KG1 (cell line): ENCODE data around the gene UST.
"Not testable (repeated sequence)": the region's sequence is repeated elsewhere in the genome, so short reads cannot be mapped to it uniquely, and the experiment has no call there.

ENCODE experiments used
- DNase-seq: peaks from one replicate; lab custom pipeline; 2025; lab: John Stamatoyannopoulos, UW

The UST gene

DNA sequence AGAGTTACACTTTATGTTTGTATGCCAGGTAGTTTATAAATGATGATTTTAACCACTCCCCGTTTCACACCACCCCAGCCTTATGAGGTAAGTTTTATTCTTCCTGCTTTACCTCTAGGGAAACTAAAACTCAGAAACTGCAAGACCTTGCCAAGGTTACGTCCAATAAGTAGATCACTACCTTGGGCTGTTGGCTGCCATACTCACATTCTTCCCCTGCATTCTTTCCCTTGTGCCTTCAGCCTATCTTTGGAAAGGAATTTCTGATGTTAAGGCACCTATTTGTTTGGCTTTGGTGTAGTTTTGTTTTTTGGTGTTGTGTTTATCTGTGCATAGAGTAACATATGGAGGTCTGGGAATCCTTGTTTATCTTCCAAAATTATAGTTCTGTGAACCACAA lies 122.1 kb downstream of the UST start:
- no peak for DNase-seq

DNA sequence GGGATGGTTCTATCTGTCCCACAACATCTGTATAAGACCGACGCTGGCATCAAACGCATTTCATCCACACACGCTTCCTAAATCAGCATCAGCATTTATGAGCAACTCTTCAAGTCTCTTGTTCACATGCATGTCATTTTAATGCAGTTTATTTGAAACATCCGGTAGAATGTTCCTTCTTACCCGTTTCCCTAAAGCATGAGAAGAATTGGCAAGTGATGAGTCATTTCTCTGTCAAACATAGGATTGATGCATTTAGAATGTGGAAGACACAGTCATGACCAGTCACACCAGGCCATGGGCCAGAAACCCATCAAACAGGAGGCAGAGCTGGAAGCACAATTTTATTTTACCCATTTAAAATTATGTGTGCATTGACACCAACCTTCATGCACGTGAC lies 122.8 kb downstream of the UST start:
- DNase-seq: no peak

DNA sequence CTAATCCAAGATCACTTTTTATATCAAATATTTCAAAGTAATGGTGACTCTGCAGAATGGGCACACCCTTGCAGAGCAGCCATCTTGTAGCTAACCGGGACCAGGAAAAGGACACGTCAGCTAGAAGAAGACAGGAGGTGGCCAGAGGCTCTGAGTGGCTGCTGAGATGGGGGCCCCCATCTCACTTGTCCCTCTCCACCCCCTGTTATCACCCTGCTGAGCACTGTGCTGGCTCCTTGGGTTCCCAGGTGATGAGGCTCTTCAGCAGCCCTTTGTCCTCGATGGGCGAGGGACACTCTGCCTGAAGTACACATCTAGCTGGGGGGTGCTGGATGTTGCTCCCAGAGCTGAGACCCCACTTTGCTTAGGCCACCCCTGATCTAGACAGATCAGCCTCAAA lies 126.3 kb downstream of the UST start:
- DNase-seq: no peak

DNA sequence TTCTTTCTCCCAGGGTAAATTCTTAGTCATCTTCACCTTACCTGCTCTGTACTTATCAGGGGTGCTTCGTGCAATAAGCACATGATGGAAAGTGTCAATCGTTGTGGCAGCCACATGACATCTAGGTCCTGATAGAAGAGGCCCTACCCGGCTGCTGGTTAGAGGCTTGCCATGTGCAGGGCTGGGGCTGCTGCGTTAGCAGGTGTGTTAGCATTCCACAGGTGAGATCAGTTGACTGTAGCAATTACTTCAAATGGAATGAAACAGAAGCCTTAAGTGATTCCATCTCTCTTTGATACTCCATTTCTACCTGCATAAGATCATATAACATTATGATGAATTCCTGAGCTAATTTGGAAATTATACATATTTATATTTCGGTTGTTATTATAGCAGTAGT lies 127.0 kb downstream of the UST start:
- DNase-seq: no peak

DNA sequence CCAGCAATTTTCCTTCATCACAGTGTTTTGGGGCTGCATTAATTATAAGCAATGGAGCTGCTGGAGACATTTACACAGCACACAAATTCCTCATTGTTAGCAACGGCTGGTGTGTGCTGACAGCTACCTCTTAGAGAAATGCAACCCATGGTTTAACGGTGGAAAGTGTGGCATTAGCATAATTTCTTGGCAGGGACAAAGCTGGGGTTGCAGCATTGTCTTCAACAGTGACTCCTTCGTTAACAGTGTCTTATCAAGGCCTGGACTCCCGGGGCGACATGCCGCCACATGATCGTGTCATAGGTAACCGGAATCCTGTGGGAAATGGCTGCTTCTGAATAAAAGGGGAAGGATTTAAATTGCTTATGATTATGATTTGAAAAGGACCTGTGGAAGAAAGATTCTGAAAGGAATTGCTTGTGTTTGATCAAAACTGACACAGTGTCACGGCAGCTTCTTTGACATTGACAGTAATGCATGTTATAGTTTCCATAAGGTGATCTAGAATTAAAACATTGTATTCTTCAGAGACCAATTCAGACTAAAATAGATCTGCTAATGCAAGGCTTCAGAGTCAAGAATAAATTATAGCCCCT lies 128.0 kb downstream of the UST start:
- DNase-seq: no peak

DNA sequence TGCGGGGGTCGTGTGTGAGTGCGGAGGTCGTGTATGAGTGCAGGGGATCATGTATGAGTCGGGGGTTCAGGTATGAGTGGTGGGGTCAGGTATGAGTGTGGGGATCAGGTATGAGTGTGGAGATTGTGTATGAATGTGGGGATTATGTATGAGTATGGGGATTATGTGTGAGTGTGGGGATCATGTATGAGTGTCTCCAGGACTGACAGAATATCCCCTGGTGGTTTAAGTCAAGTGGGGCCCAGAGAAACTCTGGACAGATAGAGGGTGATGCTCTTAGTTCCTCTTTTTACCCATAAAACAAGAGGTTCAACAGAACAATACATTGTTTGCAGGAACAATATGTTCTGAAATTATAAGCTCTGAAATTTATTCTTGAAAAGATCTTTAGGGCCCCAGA lies 131.9 kb downstream of the UST start:
- DNase-seq: no peak

DNA sequence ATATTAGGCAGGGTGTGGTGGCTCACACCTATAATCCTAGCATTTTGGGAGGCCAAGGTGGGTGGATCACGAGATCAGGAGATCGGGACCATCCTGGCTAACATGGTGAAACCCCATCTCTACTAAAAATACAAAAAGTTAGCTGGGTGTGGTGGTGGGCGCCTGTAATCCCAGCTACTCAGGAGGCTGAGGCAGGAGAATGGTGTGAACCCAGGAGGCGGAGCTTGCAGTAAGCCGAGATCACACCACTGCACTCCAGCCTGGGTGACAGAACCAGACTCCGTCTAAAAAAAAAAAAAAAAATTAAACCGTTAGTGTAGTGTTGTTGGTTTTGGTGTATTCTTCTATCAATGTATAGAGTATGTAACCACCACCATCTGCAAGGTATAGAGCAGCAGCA lies 133.9 kb downstream of the UST start:
- DNase-seq: not testable (repeated sequence)

DNA sequence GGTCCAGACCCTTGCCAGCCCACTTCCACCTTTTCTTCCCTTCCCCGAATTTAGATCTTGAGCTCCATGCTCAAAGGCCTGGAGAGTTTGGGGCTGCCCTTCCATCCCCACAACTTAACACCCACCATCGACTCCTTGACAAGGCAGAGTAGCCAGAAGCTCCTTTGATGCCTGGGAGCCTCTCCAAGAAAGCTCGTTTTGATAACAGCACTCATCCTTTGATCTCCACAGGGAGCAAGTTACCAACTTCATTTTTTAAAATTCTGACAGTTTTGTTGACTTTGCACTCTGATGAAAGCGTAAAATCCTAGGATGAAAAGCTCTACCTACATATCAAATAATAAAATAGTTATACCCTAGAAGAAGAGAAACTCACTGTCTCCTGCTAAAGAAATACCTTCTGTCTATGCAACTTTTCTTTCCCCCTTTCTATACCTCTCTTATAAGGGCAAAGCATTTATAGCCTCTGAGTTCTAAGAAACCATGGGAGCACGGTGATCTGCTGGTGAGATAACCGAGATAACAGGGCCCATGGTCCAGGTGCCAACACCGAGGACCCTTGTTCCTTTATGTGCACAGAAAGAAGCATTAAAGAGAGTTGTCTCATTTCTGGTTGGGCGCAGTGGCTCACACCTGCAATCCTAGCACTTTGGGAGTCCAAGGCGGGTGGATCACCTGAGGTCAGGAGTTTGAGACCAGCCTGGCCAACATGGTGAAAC lies 134.9 kb downstream of the UST start:
- DNase-seq: no peak

DNA sequence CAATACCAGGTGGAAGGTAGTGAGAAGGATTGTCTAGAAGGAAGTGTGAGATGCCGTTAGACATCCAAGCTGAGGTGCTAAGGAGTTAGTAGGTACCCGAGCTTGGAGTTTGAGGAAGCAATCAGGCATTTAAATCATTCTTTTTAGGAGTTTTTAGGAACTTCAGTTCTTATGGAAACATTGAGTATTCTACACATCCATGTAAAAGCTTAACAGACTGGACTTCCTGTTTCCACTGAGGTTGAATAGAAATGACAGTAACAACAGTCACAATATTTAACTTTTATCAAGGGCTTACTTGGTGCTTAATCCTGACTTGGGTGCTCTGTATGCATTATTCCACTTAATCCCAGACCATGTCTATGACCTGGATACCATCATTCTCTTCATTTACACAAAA lies 136.4 kb downstream of the UST start:
- no peak for DNase-seq

DNA sequence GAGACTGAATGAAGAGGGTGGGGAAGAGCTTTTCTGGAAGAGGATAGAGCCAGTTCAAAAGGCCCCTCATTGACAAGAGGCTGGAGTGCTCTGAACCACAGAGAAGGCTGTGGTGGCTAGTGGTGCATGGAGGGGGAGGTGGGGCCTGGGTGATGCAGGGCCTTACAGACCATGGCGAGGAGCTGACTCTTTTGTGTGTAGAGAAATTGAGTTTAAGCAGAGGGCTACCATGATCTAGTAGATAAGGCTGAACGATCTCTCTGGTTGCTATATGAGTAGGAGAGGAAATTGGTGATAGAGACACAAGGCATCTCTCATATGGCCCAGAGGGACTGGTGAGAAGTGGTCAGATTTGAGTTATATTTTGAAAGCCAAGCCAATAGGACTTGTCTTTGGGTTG lies 137.6 kb downstream of the UST start:
- DNase-seq: no peak

DNA sequence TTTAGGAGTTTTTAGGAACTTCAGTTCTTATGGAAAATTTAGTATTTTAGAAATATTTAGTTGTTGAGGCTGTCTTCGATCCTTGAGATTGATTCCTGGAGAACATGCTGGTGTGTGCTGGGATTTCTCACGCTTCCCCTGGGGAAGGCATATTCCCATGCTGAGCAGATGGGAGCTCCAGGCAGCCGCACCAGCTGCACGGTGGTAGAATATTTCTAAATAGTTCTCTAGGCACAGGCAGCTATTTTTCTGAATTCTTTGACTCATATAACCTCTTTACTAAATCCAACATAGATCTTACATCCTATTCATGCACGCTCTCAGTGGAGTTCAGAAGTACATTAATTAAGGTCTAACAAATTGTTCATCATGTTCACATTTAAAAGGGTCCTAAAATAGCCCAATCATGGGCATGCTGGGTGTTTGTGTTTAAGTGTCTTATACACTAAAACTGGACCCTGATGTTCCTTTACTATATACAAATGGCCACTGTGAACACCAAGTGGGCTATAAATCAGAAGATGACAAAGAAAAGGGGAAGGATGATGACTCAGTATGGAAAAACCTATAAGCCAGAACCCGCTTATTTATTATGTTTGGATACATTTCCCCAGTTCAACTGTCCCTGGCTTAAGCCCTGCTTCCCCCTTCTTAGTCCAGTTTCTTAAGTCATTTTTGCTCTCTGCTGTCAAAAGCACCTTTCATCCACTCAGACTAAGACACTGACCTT lies 138.5 kb downstream of the UST start:
- no peak for DNase-seq

DNA sequence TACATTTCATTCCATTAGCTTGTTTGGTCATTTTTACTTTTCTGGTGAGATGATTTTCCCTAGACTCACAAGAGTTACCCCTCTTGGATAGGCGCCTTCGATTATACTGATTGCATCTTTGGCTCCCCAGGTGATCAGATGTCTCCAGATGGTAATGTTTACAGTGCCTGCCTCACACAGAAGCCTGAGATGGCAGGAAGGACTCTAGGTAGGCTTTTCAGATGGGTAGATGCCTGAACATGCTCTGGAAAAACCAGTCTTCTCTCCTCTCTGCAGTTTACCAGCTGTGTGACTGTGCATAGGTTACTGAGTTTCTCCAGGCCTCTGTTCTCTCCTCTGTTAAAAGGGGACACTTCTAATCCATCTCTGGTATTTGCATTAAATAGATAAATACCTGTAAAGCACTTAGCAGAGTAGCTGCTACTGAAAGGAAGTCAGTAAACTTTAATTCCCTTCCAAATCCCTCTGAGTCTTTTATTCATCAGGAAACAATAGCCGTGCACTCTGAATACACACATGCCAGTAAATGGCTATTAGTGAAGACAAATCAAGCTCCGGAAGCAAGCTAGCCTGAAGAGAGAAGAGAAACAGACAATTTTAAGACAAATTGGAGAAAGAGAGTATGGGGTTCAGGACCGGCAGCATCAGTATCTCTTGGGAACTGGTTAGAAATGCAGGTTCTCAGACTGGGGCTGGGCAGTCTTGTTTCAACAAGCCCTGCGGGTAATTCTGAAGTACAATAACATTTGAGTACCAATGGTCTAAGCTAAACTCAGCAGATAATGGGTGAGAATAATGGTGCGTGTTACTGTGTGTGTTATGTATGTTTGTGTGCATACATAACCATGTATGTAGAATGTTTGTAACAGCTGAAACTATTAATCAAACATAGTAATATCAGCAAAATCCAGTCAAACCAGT lies 139.4 kb downstream of the UST start:
- no peak for DNase-seq

DNA sequence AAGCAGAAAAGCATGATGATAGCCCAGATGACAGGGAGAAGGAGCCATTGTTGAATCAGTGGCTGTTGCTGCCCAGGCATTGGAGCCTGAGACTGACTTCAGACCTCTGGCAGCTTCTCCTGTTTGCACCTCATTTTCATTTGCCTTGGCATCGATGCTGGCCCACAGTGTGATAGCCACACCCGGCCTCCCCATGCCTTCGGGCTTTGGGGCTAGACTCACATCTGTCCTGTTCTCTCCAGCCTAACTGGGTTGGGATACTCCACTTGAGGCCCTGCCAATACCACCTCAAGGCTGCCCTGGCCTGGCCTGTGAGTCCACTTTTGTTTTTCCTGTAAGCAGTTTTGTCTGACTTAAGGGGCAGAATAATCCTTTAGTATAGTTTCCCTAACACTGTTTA lies 140.4 kb downstream of the UST start:
- no peak for DNase-seq

DNA sequence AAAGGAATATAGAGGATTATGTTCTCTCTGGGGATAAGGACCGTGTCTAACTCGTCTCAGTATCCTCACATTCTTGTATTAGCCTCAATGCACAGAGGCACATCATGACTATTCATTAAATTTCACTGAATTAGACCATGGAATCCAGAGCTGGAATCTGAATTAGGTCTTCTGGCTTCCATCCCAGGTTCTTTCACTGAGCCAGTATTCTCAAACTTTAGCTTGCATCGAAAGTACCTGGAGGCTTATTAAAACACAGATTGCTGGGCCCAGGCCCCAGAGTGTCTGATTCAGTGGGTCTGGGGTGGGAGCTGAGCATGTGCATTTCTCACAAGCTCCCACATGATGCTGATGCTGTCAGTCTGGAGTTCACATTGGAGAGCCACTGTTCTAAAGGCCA lies 142.0 kb downstream of the UST start:
- DNase-seq: no peak

DNA sequence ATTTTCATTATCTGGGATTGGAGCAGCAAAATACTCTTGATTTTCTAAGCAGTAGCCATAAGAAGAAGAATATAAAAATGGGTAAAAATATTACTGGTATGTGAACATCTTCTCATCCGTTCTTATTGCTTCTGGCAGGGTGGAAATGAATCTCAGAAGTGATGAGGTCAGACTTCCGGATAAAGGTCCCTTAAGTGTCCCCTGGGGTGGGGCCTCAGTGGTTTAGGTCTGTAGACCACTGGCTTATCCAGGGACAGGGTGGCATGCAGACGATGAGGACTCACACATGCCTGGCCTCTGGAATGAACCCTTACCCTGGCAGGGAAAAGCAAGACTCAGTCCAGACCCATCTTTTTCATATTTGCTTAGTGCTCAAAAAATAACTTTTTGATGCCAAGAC lies 143.3 kb downstream of the UST start:
- DNase-seq: no peak

DNA sequence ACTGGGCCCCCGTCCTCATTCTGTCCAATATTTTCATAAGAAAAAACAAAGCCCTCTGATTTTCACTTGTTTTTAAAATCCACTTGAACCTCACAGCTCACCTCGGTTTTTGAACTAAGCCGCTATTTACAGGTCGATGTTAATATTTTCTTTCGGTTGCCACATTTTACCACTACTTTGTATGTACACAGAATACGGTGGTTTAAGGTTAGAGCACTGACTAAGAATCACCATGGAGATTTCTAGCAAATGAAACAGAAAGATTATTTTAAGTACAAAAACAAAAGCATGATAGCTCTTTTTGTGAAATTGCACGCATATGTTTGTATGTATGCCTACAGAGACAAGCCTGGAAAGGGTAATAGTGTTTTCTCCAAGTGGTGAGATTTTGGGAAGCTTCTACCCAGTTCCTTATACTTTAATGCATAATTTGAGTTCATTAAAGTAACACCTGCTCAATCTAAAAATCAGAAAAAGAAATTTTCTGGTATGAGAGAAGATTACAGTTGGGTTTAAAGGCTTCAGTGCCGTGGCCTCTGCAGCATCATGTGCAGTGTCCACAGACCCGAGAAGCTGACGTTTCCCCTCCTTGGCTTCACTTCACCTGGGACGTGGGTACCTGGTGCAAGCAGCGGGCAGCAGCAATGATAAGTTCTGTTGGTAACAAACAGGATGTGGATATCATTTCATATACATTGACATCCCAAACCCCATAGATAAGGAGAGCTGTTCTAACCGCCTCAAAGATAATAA lies 144.0 kb downstream of the UST start:
- no peak for DNase-seq

DNA sequence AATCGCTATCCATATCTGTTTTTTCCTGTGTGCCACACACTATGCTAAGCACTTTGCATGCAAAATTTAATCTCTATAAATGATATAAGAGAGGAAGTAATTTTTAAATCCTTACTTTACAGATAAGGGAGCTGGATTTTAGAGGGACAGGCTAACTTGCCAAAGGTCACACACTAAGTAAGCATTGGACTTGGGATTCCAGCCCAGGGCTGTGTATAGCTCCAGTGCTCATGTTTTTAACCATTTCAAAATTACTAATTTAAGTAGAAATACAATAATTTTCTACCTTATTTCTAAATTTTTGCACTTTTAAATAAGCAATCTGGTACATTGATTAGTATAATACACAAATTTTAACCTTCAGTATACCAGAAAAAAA lies 144.6 kb downstream of the UST start:
- DNase-seq: no peak

DNA sequence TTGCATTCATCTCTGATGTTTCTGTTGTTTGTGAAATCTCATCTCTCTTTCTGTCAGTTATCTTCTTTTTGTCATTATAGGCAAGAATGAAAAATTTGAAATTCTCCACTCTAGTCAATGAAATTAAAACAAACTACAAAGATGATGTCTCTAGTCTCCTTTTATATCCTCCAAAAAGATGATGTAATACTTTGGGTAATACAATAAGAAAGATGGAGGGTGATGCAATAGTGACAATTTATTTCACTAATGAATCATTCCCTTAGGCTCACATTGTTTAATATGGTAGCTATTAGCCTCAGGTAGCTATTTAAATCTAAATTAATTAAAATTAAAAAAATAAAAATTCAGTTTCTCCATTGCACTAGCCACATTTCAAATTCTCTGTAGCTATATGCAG lies 145.4 kb downstream of the UST start:
- DNase-seq: no peak

DNA sequence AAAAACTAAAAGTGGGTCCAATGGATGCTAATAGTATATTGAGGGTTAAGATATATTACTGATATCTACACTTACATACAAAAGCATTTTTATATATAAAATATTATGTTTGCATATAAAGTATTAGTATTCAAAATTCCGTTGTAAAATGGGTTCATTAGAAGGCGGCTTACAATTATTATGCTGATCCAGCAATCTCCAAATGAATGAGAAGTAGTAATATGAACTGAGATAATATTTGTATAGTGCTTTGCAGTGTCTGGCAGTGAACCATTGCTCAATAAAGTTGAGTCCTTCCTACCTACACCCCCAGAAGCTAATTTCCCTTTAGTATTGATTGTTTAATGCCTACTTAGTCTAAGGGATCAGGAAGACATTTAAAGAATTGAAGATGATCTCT lies 146.2 kb downstream of the UST start:
- DNase-seq: no peak

DNA sequence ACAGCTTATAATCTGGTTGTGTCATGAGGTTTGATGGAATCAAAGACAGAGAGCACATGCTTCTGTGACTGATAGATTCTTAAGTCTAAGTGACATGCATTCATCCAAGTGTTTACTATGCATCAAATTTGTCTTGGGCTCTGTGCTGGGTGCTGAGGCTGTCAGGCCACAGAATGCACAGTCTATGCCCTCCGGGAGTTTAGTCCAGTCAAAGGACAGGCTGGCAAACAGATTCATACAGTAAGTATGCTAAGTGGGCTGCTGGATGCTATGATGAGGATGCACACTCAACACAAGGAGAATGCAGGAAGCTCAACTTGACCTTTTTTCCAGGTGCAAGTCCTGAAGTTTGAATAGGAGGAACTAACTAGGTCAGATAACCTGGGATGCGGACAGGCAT lies 146.7 kb downstream of the UST start:
- no peak for DNase-seq

DNA sequence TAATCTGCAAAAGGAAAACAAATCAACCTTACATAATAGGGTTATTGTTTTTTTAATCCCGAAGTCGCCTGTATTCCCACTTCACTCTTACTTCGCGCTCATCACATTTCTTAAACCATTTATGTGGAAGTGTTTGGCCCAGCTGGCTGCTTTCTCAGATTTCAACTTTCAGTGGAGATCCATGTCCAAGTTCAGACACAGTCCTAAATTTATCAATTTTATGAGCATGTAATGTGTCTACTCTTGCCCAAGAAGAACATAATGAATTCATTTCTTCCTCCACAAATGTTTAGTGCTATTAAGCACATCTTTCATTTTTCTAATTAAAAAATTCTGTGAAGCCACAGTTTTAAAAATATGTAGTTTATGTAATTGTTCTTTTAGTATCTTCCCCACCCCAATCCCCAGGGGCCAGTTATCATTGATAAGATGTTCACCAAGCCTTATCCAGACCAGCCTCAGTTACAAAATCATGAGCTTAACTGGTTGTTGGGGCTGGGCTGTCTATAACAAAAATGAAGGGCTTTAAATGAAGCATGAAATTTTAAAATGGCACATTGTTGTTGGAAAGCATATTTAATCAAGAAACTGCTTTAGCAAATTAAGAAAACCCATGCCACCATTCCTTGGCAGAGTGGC lies 151.7 kb downstream of the UST start:
- no peak for DNase-seq
